Ascending aorta (tissue), 2 donors: ENCODE results near the gene SOX2. TPM values are rescaled to one million over a fixed set of nuclear protein-coding genes. Genes with fewer than 3 reads are reported as not detected.

Experiments
- DNase-seq, 2 donors: peaks; one replicate each; pipeline ENCODE4 v3.0.0-alpha.2; 2019; ENCODE audit warnings: low spot score in 2 of 2
- H3K27ac ChIP-seq, 2 donors: fragments of 200-600 bp; sonication (generic); one replicate each; pipeline ENCODE4 v1.5.1; 2016 to 2017; ENCODE audit warnings: mild to moderate bottlenecking in 1 of 2
- H3K27me3 ChIP-seq: fragments of 200-600 bp; sonication (generic); one replicate; pipeline ENCODE4 v1.5.1; 2017
- H3K36me3 ChIP-seq, 2 donors: fragments of 200-600 bp; sonication (generic); one replicate each; pipeline ENCODE4 v1.5.1; 2016
- H3K4me1 ChIP-seq, 2 donors: fragments of 200-600 bp; sonication (generic); one replicate each; pipeline ENCODE4 v1.5.1; 2016 to 2017; ENCODE audit warnings: mild to moderate bottlenecking in 1 of 2
- H3K4me3 ChIP-seq, 2 donors: fragments of 200-600 bp; sonication (generic); one replicate each; pipeline ENCODE4 v1.5.1; 2016 to 2017; ENCODE audit warnings: mild to moderate bottlenecking in 1 of 2
- H3K9me3 ChIP-seq, 2 donors: fragments of 200-600 bp; sonication (generic); one replicate each; pipeline ENCODE4 v1.5.1; 2016
- CTCF ChIP-seq, 3 experiments: fragments of 200-600 bp in 2 of 3; fragments of 450-650 bp in 1 of 3; sonication (generic) in 2 of 3; IDR thresholded peaks; one replicate each; pipeline ENCODE4 v1.5.1; 2016 to 2019; ENCODE audit warnings: antibody characterized with exemption in 3 of 3, mild to moderate bottlenecking in 1 of 3, moderate library complexity in 1 of 3
- intact Hi-C: fragments of 100-400 bp; cut with DNase I; formaldehyde crosslinking; loops from one replicate; pipeline ENCODE4 v1.15.1; 2023
- total RNA-seq: library from RNA; depleted of rRNA; stranded (reverse); fragments of >200 nt; gene quantifications from one replicate; pipeline ENCODE4 v1.1.0, GENCODE V29; 2016

SOX2 gene
- total RNA-seq, 1 donor from 2014 or later = 2.0 TPM

GRCh38 chr3:181726351-181727330 is 14.9 kb downstream of the SOX2 start:
- Histone ChIP-seq H3K9me3 (no peaks in the 10 kb centered on the region), H3K27me3 (peaks cover 42% of the 10 kb centered on the region), H3K4me1 (peaks cover 3 to 5% of the 10 kb centered on the region in 2 donors), H3K36me3 (no peaks in the 10 kb centered on the region), H3K4me3 (peak overlapping the region in 1 of 2 donors; percentile 45), H3K27ac (no peak overlapping the region)
- TF ChIP-seq CTCF (IDR thresholded peaks at IDR 0.05) = no peak
- intact Hi-C loops = no loop called here
- no peak for DNase-seq

GRCh38 chr3:181727341-181728032 is 15.8 kb downstream of the SOX2 start:
- Histone ChIP-seq H3K27me3 (peaks cover 38% of the 10 kb centered on the region), H3K27ac (no peak overlapping the region)

GRCh38 chr3:181728470-181729340 is 17.0 kb downstream of the SOX2 start:
- DNase-seq = no peak
- Histone ChIP-seq H3K4me3 (no peak overlapping the region), H3K27ac (no peak overlapping the region), H3K36me3 (no peaks in the 10 kb centered on the region), H3K27me3 (peaks cover 33% of the 10 kb centered on the region), H3K4me1 (peaks cover 3 to 5% of the 10 kb centered on the region in 2 donors), H3K9me3 (no peaks in the 10 kb centered on the region)
- intact Hi-C loops = no loop called here
- TF ChIP-seq CTCF (IDR thresholded peaks at IDR 0.05) = no peak

More at GRCh38 chr3:181727341-181728032, 15.8 kb downstream of the SOX2 start:
- TF ChIP-seq CTCF (IDR thresholded peaks at IDR 0.05) = no peak
- Histone ChIP-seq H3K4me3 (peak overlapping the region in 1 of 2 donors; percentile 45), H3K4me1 (peaks cover 3 to 5% of the 10 kb centered on the region in 2 donors), H3K9me3 (no peaks in the 10 kb centered on the region), H3K36me3 (no peaks in the 10 kb centered on the region)
- DNase-seq = no peak
- intact Hi-C loops = no loop called here

- intact Hi-C loops = no loop called here
- peaks cover 3 to 5% of the 10 kb centered on the region in 2 donors for H3K4me1 ChIP-seq
- H3K9me3 ChIP-seq = no peaks in the 10 kb centered on the region
- DNase-seq = no peak
- H3K36me3 ChIP-seq = no peaks in the 10 kb centered on the region
- no peak overlapping the region for H3K4me3 ChIP-seq
- H3K27me3 ChIP-seq = peaks cover 27% of the 10 kb centered on the region
- H3K27ac ChIP-seq = no peak overlapping the region
- TF ChIP-seq CTCF (IDR thresholded peaks at IDR 0.05) = no peak
These were observed 17.7 kb downstream of the SOX2 start for GRCh38 chr3:181729341-181729869.

GRCh38 chr3:181730316-181730715 is 18.6 kb downstream of the SOX2 start:
- H3K4me1 ChIP-seq = peaks cover 3 to 5% of the 10 kb centered on the region in 2 donors
- H3K27ac ChIP-seq = no peak overlapping the region
- no peaks in the 10 kb centered on the region for H3K36me3 ChIP-seq
- peaks cover 23% of the 10 kb centered on the region for H3K27me3 ChIP-seq
- H3K4me3 ChIP-seq = no peak overlapping the region
- no peaks in the 10 kb centered on the region for H3K9me3 ChIP-seq
- TF ChIP-seq CTCF (IDR thresholded peaks at IDR 0.05) = no peak
- intact Hi-C loops = no loop called here
- DNase-seq = no peak
